A673 (cell line): ENCODE data around the gene METTL18. TPM values are rescaled to one million over a fixed set of nuclear protein-coding genes. Genes with fewer than 3 reads are reported as not detected.

ENCODE experiments used
- BruUV-seq: library from RNA; stranded (reverse); fragments of 400-500 nt; replicated peaks from 2 replicates; lab custom pipeline; 2021; lab: Mats Ljungman, UMichigan
- CTCF ChIA-PET: fragments of 300-600 bp; sonication (Branson Sonifier 250); formaldehyde crosslinking; loops from one replicate; lab custom pipeline; 2022; ENCODE audit warnings: antibody characterized with exemption; lab: Charles Lee
- POLR2A ChIA-PET: fragments of 300-600 bp; sonication (Branson Sonifier 250); formaldehyde crosslinking; loops from one replicate; lab custom pipeline; 2022; ENCODE audit warnings: antibody characterized with exemption; ENCODE audit not compliant: low non-redundant PET; lab: Charles Lee
- DNase-seq: peaks from one replicate; pipeline ENCODE4 v3.0.0-alpha.2; 2015; ENCODE audit warnings: low spot score
- H3K27ac ChIP-seq: fragments of 200-600 bp; sonication (generic); 2 replicates; pipeline ENCODE4 v1.5.1; 2016; ENCODE audit warnings: mixed run types, low read depth, mild to moderate bottlenecking, mixed read lengths, antibody characterized with exemption, low read length; ENCODE audit not compliant: poor library complexity, severe bottlenecking
- H3K27me3 ChIP-seq: fragments of 200-600 bp; sonication (generic); replicated peaks from 2 replicates; pipeline ENCODE4 v1.6.1; 2017; ENCODE audit warnings: mixed run types, low read depth, mild to moderate bottlenecking, mixed read lengths, antibody characterized with exemption, low read length; ENCODE audit not compliant: insufficient read depth, poor library complexity
- H3K36me3 ChIP-seq: fragments of 200-600 bp; sonication (generic); 2 replicates; pipeline ENCODE4 v1.6.1; 2016; ENCODE audit warnings: mixed run types, mild to moderate bottlenecking, mixed read lengths, antibody characterized with exemption, low read length; ENCODE audit not compliant: insufficient read depth, poor library complexity, severe bottlenecking
- H3K4me1 ChIP-seq: fragments of 200-600 bp; sonication (generic); 2 replicates; pipeline ENCODE4 v1.6.1; 2017; ENCODE audit warnings: mixed run types, mild to moderate bottlenecking, mixed read lengths, antibody characterized with exemption, low read length; ENCODE audit not compliant: insufficient read depth, poor library complexity, severe bottlenecking
- H3K4me3 ChIP-seq: fragments of 200-600 bp; sonication (generic); 2 replicates; pipeline ENCODE4 v1.5.1; 2016; ENCODE audit warnings: low read depth, mixed run types, mild to moderate bottlenecking, mixed read lengths, low read length; ENCODE audit not compliant: poor library complexity, severe bottlenecking
- H3K9me3 ChIP-seq: fragments of 200-600 bp; sonication (generic); 2 replicates; pipeline ENCODE4 v1.6.1; 2016; ENCODE audit warnings: mixed run types, low read depth, mild to moderate bottlenecking, mixed read lengths, antibody characterized with exemption, low read length; ENCODE audit not compliant: poor library complexity, severe bottlenecking
- CTCF ChIP-seq: fragments of 300-800, 200-600 bp; sonication (generic); conservative IDR thresholded peaks from 2 replicates; pipeline ENCODE4 v1.5.1; 2017; ENCODE audit warnings: low read depth, mild to moderate bottlenecking, antibody characterized with exemption, low read length, moderate library complexity, mixed read lengths
- EZH2 ChIP-seq: fragments of 200-600 bp; sonication (generic); IDR thresholded peaks from 2 replicates; pipeline ENCODE4 v1.6.1; 2017; ENCODE audit warnings: borderline replicate concordance, low read depth, mild to moderate bottlenecking, mixed read lengths, antibody characterized with exemption, low read length; ENCODE audit not compliant: poor library complexity, severe bottlenecking
- intact Hi-C: fragments of 100-400 bp; cut with micrococcal nuclease; formaldehyde crosslinking; loops from one replicate; pipeline ENCODE4 v1.10.0; 2022; ENCODE audit not compliant: unreplicated experiment
- total RNA-seq: library from RNA; stranded (reverse); gene quantifications from 2 replicates; pipeline ENCODE4 v1.2.3, GENCODE V29; 2021

The METTL18 gene
- total RNA-seq, 1 experiment from 2014 or later, result 6.3 TPM

GRCh38 chr1:169753549-169753948, 41.2 kb downstream of the METTL18 start:
- intact Hi-C loops, result no loop called here

GRCh38 chr1:169750041-169750440, 44.7 kb downstream of the METTL18 start:
- Histone ChIP-seq H3K4me3 (no peak overlapping the region), H3K27ac (no peak overlapping the region), H3K36me3 (no peaks in the 10 kb centered on the region), H3K4me1 (no peaks in the 10 kb centered on the region), H3K27me3 (no peaks in the 10 kb centered on the region), H3K9me3 (no peaks in the 10 kb centered on the region)
- no peak for DNase-seq
- ChIA-PET CTCF (no interaction called here), POLR2A (no interaction called here)
- TF ChIP-seq EZH2 (no peak), CTCF (no peak)
- no TSS peak for BruUV-seq
- intact Hi-C loops, result no loop called here

More at GRCh38 chr1:169753549-169753948, 41.2 kb downstream of the METTL18 start:
- H3K27me3 ChIP-seq, result no peaks in the 10 kb centered on the region
- peak; percentile 12 for DNase-seq
- no peaks in the 10 kb centered on the region for H3K4me1 ChIP-seq
- TF ChIP-seq EZH2 (no peak), CTCF (peak; percentile 18; the same call in 1 of the 2 replicates)
- H3K27ac ChIP-seq, result no peak overlapping the region
- H3K36me3 ChIP-seq, result no peaks in the 10 kb centered on the region
- BruUV-seq, result no TSS peak
- CTCF ChIA-PET, result no interaction called here
- POLR2A ChIA-PET, result no interaction called here
- H3K4me3 ChIP-seq, result no peak overlapping the region
- no peaks in the 10 kb centered on the region for H3K9me3 ChIP-seq

GRCh38 chr1:169746550-169746949, 48.2 kb downstream of the METTL18 start:
- TF ChIP-seq CTCF (no peak), EZH2 (no peak)
- no peaks in the 10 kb centered on the region for H3K27me3 ChIP-seq
- H3K36me3 ChIP-seq, result no peaks in the 10 kb centered on the region
- H3K9me3 ChIP-seq, result no peaks in the 10 kb centered on the region
- intact Hi-C loops, result no loop called here
- peak; percentile 24 for DNase-seq
- no TSS peak for BruUV-seq
- H3K27ac ChIP-seq, result no peak overlapping the region
- peaks cover 3% of the 10 kb centered on the region for H3K4me1 ChIP-seq
- ChIA-PET POLR2A (no interaction called here), CTCF (no interaction called here)
- no peak overlapping the region for H3K4me3 ChIP-seq
